Esophagus muscularis mucosa (tissue), 4 donors: Measurements from ENCODE around the gene KIF17.

Experiments
- CTCF ChIP-seq, 3 experiments: fragments of 200-600 bp in 2 of 3; fragments of 450-650 bp in 1 of 3; sonication (generic) in 2 of 3; IDR thresholded peaks; one replicate each; pipeline ENCODE4 v1.5.1; 2017 to 2019; ENCODE audit warnings: antibody characterized with exemption in 3 of 3, mild to moderate bottlenecking in 2 of 3, moderate library complexity in 1 of 3
- EP300 ChIP-seq: sonication (generic); formaldehyde crosslinking; IDR thresholded peaks from one replicate; pipeline ENCODE4 v1.6.1; 2017; ENCODE audit warnings: antibody characterized with exemption
- POLR2A ChIP-seq: fragments of 450-650 bp; IDR thresholded peaks from one replicate; pipeline ENCODE4 v1.6.1; 2017; ENCODE audit warnings: antibody characterized with exemption, moderate library complexity, mild to moderate bottlenecking, low read depth

- no peak for TF ChIP-seq EP300
- TF ChIP-seq CTCF (IDR thresholded peaks at IDR 0.05) = no peak
- no peak for TF ChIP-seq POLR2A
Observed at GRCh38 chr1:20727746-20728316, 10.0 kb upstream of the KIF17 start.
